ENCODE data around the gene BRF1.

- TF ChIP-seq SP2 (IDR thresholded peaks at IDR 0.05; ENCODE audit: low read length) (no peak), CTCF (IDR thresholded peaks at IDR 0.05; ENCODE audit: control extremely low read depth in 1 of 3, insufficient read depth in 1 of 3, low read depth in 1 of 3, low read length in 3 of 3) (no peak), EZH2 (IDR thresholded peaks at IDR 0.05; ENCODE audit: low read depth, low read length, severe bottlenecking) (no peak)
These were observed 90.4 kb downstream of the BRF1 start for GRCh38 chr14:105210266-105211025.
